Keratinocyte (primary cell): ENCODE data around the gene HLX. TPM values are rescaled to one million over a fixed set of nuclear protein-coding genes. Genes with fewer than 3 reads are reported as not detected.

ENCODE experiments used
- DNase-seq: peaks from one replicate; pipeline ENCODE4 v3.0.0-alpha.2; 2011; ENCODE audit warnings: low read depth, missing footprints, low spot score
- FAIRE-seq: peaks from 2 replicates; lab custom pipeline; 2011; peaks lifted over from hg19 to GRCh38; lab: Jason Lieb, UNC
- H2AFZ ChIP-seq: 2 replicates; pipeline ENCODE4 v1.6.0; 2012; ENCODE audit warnings: low read length, control low read depth, inconsistent platforms; ENCODE audit not compliant: control insufficient read depth
- H3K27ac ChIP-seq: 2 replicates; pipeline ENCODE4 v1.5.1; 2011; ENCODE audit warnings: low read length; ENCODE audit not compliant: control insufficient read depth, insufficient read depth
- H3K27me3 ChIP-seq: 3 replicates; pipeline ENCODE4 v1.6.0; 2011; ENCODE audit warnings: low read length; ENCODE audit not compliant: control insufficient read depth, insufficient read depth; ENCODE audit errors: extremely low read depth
- H3K36me3 ChIP-seq, 2 experiments: 2 replicates in 1 of 2; 3 replicates in 1 of 2; pipeline ENCODE4 v1.5.1; 2011; ENCODE audit warnings: low read length in 2 of 2, mild to moderate bottlenecking in 1 of 2; ENCODE audit not compliant: control insufficient read depth in 2 of 2, insufficient read depth in 2 of 2; ENCODE audit errors: extremely low read depth in 1 of 2
- H3K4me1 ChIP-seq: 3 replicates; pipeline ENCODE4 v1.5.1; 2011; ENCODE audit warnings: low read length; ENCODE audit not compliant: control insufficient read depth, insufficient read depth; ENCODE audit errors: extremely low read depth
- H3K4me2 ChIP-seq: 3 replicates; pipeline ENCODE4 v1.6.0; 2011; ENCODE audit warnings: low read depth, low read length; ENCODE audit not compliant: control insufficient read depth, insufficient read depth; ENCODE audit errors: extremely low read depth
- H3K4me3 ChIP-seq, 3 experiments: fragments of 200-600 bp in 1 of 3; sonication (generic) in 1 of 3; 2 replicates in 2 of 3; 3 replicates in 1 of 3; pipeline ENCODE4 v1.5.1; 2011 to 2016; ENCODE audit warnings: low read length in 3 of 3, mild to moderate bottlenecking in 3 of 3, control low read depth in 2 of 3, inconsistent platforms in 1 of 3, low read depth in 1 of 3, mixed read lengths in 1 of 3, mixed run types in 1 of 3, moderate library complexity in 1 of 3; ENCODE audit not compliant: control insufficient read depth in 2 of 3, insufficient read depth in 2 of 3; ENCODE audit errors: extremely low read depth in 1 of 3
- H3K79me2 ChIP-seq: 2 replicates; pipeline ENCODE4 v1.6.0; 2012; ENCODE audit warnings: low read length; ENCODE audit not compliant: control insufficient read depth, insufficient read depth
- H3K9ac ChIP-seq: 3 replicates; pipeline ENCODE4 v1.6.0; 2011; ENCODE audit warnings: low read length; ENCODE audit not compliant: control insufficient read depth, insufficient read depth; ENCODE audit errors: extremely low read depth
- H3K9me1 ChIP-seq: 3 replicates; pipeline ENCODE4 v1.6.0; 2011; ENCODE audit warnings: low read length; ENCODE audit not compliant: control insufficient read depth, insufficient read depth; ENCODE audit errors: extremely low read depth
- H3K9me3 ChIP-seq: 2 replicates; pipeline ENCODE4 v1.5.1; 2012; ENCODE audit warnings: low read depth, low read length; ENCODE audit not compliant: control insufficient read depth
- H4K20me1 ChIP-seq: 3 replicates; pipeline ENCODE4 v1.6.0; 2011; ENCODE audit warnings: low read length; ENCODE audit not compliant: control insufficient read depth, insufficient read depth; ENCODE audit errors: extremely low read depth
- EZH2 ChIP-seq: IDR thresholded peaks from one replicate; pipeline ENCODE4 v1.6.1; 2012; ENCODE audit warnings: inconsistent platforms, mild to moderate bottlenecking, low read length, moderate library complexity
- dilution Hi-C: fragments of 300-500 bp; cut with MboI; formaldehyde crosslinking; loops from one replicate; pipeline ENCODE4 v1.7.0; 2020; ENCODE audit warnings: low sequenced_read_pairs; ENCODE audit not compliant: extremely low pct_ligation_motif_present
- polyA plus RNA-seq, 5 experiments: library from polyadenylated mRNA; depleted of rRNA in 3 of 5; stranded (reverse) in 3 of 5; stranded (forward) in 1 of 5; unstranded in 1 of 5; fragments of >200 nt; gene quantifications; 1 replicate in 1 of 5; 2 replicates in 3 of 5; 3 replicates in 1 of 5; pipeline versions ENCODE4 v1.2.1 to v1.2.3, GENCODE V29; 2011 to 2012; ENCODE audit warnings: missing spikeins in 2 of 5, low read depth in 1 of 5, low replicate concordance in 1 of 5
- TF ChIP-seq, protein P1 (sequence below), 3 experiments: IDR thresholded peaks in 1 of 3; conservative IDR thresholded peaks in 1 of 3; optimal IDR thresholded peaks in 1 of 3; 2 replicates in 2 of 3; 3 replicates in 1 of 3; pipeline versions ENCODE3 to v1.5.1; 2011; ENCODE audit warnings: low read length in 3 of 3, mild to moderate bottlenecking in 3 of 3, moderate library complexity in 2 of 3, control low read depth in 1 of 3, inconsistent platforms in 1 of 3; ENCODE audit not compliant: insufficient read depth in 2 of 3; ENCODE audit errors: extremely low read depth in 1 of 3

The HLX gene
- polyA plus RNA-seq, 1 donor (not counting 4 experiments of a cell fraction or from before 2014, with no cell fraction given), result not detected

DNA sequence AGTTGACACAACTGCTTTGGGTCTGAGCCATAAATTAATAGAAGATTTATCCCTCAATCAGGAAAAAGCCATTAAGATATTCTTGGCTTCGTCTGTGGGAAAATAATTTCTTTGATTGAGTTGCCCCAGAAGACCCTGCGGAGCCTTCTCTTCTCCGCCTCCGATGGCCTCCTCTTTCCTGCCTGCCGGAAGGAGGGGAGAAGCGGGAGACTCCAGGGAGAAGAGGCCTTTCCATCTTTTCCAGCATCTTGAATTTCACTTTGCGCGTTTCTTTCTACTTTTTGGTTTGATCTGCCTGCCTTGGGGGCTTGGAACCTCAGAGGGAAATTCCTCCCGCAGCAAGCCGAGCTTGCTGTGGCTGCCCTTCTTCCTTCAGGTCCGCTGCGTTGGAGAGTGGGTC, 16.8 kb downstream of the HLX start:
- Histone ChIP-seq H3K9me1 (no peaks in the 10 kb centered on the region), H3K4me2 (no peak overlapping the region), H3K9me3 (peaks cover 10% of the 10 kb centered on the region), H3K27me3 (peaks cover 55% of the 10 kb centered on the region), H3K36me3 (no peaks in the 10 kb centered on the region), H3K4me3 (no peak overlapping the region), H4K20me1 (no peaks in the 10 kb centered on the region), H2AFZ (no peak overlapping the region), H3K79me2 (no peaks in the 10 kb centered on the region), H3K27ac (no peak overlapping the region), H3K4me1 (peaks cover 4% of the 10 kb centered on the region), H3K9ac (no peak overlapping the region)
- no peak for FAIRE-seq
- DNase-seq, result no peak
- dilution Hi-C loops, result no loop called here
- TF ChIP-seq EZH2, result no peak
- TF ChIP-seq, protein P1, sequence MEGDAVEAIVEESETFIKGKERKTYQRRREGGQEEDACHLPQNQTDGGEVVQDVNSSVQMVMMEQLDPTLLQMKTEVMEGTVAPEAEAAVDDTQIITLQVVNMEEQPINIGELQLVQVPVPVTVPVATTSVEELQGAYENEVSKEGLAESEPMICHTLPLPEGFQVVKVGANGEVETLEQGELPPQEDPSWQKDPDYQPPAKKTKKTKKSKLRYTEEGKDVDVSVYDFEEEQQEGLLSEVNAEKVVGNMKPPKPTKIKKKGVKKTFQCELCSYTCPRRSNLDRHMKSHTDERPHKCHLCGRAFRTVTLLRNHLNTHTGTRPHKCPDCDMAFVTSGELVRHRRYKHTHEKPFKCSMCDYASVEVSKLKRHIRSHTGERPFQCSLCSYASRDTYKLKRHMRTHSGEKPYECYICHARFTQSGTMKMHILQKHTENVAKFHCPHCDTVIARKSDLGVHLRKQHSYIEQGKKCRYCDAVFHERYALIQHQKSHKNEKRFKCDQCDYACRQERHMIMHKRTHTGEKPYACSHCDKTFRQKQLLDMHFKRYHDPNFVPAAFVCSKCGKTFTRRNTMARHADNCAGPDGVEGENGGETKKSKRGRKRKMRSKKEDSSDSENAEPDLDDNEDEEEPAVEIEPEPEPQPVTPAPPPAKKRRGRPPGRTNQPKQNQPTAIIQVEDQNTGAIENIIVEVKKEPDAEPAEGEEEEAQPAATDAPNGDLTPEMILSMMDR (optimal IDR thresholded peaks at IDR 0.05 in 1 of 3, IDR thresholded peaks at IDR 0.05 in 1 of 3, conservative IDR thresholded peaks at IDR 0.05 in 1 of 3; ENCODE audit: extremely low read depth in 1 of 3, insufficient read depth in 2 of 3, low read length in 3 of 3), result no peak

DNA sequence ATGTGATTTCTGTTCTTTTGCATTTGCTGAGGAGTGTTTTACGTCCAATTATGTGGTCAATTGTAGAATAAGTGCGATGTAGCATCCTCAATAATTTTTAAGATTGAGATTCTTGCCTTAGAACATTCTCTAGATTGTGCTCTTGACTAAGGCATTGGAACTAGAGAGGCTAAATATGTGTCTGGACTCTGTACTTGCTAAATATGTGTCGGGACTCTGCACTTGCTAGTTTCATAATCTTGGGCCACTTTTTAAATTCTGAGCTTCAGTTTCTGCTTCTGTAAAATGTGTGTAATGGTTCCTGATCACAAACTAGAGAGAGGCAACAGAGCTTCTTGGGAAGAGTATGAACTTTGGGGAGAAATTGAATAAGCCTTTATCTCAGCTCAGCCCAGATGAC, 21.6 kb downstream of the HLX start:
- Histone ChIP-seq H2AFZ (no peak overlapping the region), H3K9ac (no peak overlapping the region), H4K20me1 (no peaks in the 10 kb centered on the region), H3K4me3 (no peak overlapping the region), H3K79me2 (no peaks in the 10 kb centered on the region), H3K36me3 (no peaks in the 10 kb centered on the region), H3K4me2 (no peak overlapping the region), H3K27me3 (peaks cover 8% of the 10 kb centered on the region), H3K9me1 (no peaks in the 10 kb centered on the region), H3K27ac (no peak overlapping the region), H3K9me3 (no peaks in the 10 kb centered on the region), H3K4me1 (no peaks in the 10 kb centered on the region)
- dilution Hi-C loops, result no loop called here
- no peak for TF ChIP-seq EZH2
- TF ChIP-seq, protein P1 (optimal IDR thresholded peaks at IDR 0.05 in 1 of 3, IDR thresholded peaks at IDR 0.05 in 1 of 3, conservative IDR thresholded peaks at IDR 0.05 in 1 of 3; ENCODE audit: extremely low read depth in 1 of 3, insufficient read depth in 2 of 3, low read length in 3 of 3), result no peak
- no peak for FAIRE-seq
- no peak for DNase-seq
